Colonic mucosa (tissue), 4 donors: ENCODE results near the gene ANKRD31. TPM values are rescaled to one million over a fixed set of nuclear protein-coding genes. Genes with fewer than 3 reads are reported as not detected.

Source experiments
- DNase-seq: peaks from one replicate; pipeline ENCODE4 v3.0.0-alpha.2; 2020
- H3K27ac ChIP-seq: fragments of 200-600 bp; one replicate; pipeline ENCODE4 v1.8.0; 2021
- H3K27me3 ChIP-seq: fragments of 200-600 bp; one replicate; pipeline ENCODE4 v1.8.0; 2021
- H3K36me3 ChIP-seq: fragments of 200-600 bp; one replicate; pipeline ENCODE4 v1.8.0; 2021
- H3K4me1 ChIP-seq: fragments of 200-600 bp; one replicate; pipeline ENCODE4 v1.8.0; 2021; ENCODE audit warnings: mild to moderate bottlenecking
- H3K4me3 ChIP-seq: fragments of 200-600 bp; one replicate; pipeline ENCODE4 v1.8.0; 2021
- H3K9ac ChIP-seq, 2 donors: one replicate each; pipeline ENCODE4 v1.7.0; 2013; ENCODE audit warnings: control low read depth in 2 of 2, low read depth in 2 of 2, low read length in 2 of 2
- H3K9me3 ChIP-seq: fragments of 200-600 bp; one replicate; pipeline ENCODE4 v1.8.0; 2021
- intact Hi-C: fragments of 100-400 bp; cut with DNase I; formaldehyde crosslinking; loops from one replicate; pipeline ENCODE4 v1.14.1; 2022
- total RNA-seq, 2 donors: library from RNA; stranded (reverse); fragmentation: NEBNext Ultra II Directional in 1 of 2; extraction: Animal tissue kit (Norgen Biotek cat#: 25700) in 1 of 2; gene quantifications; one replicate each; pipeline ENCODE4 v1.2.1, GENCODE V29; 2021
- TF ChIP-seq, protein P1 (sequence below): fragments of 200-600 bp; IDR thresholded peaks from one replicate; pipeline ENCODE4 v1.8.0; 2022; ENCODE audit warnings: antibody characterized with exemption, mild to moderate bottlenecking
- donor health status: healthy.
- donor health status: DM: no; HTN: no; CAD: no.
- donor health status: DM: no; HTN: no; CAD: no.

ANKRD31 gene
- total RNA-seq, 2 donors from 2014 or later: 0.05 TPM

DNA sequence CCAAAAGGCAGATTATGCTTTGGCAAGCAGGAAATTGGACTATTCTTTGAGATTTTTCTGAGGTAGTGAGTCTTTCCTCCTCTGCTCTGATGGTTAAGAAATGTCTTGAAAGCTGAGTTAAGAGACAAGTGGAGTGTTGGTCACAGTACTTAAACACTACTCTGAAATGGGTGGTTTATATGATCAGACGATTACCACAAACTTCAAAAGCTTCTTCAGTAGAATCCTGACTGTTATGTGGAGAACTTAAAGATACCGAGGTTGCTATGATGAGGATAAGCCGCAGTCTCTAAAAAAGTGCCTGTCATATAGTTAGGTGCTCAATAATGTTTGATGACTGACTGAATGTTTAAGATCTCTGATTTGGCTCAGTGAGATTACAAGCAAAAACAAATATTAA lies 208.6 kb downstream of the ANKRD31 start:
- TF ChIP-seq, protein P1, sequence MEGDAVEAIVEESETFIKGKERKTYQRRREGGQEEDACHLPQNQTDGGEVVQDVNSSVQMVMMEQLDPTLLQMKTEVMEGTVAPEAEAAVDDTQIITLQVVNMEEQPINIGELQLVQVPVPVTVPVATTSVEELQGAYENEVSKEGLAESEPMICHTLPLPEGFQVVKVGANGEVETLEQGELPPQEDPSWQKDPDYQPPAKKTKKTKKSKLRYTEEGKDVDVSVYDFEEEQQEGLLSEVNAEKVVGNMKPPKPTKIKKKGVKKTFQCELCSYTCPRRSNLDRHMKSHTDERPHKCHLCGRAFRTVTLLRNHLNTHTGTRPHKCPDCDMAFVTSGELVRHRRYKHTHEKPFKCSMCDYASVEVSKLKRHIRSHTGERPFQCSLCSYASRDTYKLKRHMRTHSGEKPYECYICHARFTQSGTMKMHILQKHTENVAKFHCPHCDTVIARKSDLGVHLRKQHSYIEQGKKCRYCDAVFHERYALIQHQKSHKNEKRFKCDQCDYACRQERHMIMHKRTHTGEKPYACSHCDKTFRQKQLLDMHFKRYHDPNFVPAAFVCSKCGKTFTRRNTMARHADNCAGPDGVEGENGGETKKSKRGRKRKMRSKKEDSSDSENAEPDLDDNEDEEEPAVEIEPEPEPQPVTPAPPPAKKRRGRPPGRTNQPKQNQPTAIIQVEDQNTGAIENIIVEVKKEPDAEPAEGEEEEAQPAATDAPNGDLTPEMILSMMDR: no peak
- H3K36me3 ChIP-seq: no peaks in the 10 kb centered on the region
- H3K4me1 ChIP-seq: no peaks in the 10 kb centered on the region
- H3K9me3 ChIP-seq: no peaks in the 10 kb centered on the region
- no peak overlapping the region for H3K9ac ChIP-seq
- no peak overlapping the region for H3K4me3 ChIP-seq
- H3K27ac ChIP-seq: no peak overlapping the region
- H3K27me3 ChIP-seq: no peaks in the 10 kb centered on the region
- intact Hi-C loops: no loop called here
- no peak for DNase-seq

DNA sequence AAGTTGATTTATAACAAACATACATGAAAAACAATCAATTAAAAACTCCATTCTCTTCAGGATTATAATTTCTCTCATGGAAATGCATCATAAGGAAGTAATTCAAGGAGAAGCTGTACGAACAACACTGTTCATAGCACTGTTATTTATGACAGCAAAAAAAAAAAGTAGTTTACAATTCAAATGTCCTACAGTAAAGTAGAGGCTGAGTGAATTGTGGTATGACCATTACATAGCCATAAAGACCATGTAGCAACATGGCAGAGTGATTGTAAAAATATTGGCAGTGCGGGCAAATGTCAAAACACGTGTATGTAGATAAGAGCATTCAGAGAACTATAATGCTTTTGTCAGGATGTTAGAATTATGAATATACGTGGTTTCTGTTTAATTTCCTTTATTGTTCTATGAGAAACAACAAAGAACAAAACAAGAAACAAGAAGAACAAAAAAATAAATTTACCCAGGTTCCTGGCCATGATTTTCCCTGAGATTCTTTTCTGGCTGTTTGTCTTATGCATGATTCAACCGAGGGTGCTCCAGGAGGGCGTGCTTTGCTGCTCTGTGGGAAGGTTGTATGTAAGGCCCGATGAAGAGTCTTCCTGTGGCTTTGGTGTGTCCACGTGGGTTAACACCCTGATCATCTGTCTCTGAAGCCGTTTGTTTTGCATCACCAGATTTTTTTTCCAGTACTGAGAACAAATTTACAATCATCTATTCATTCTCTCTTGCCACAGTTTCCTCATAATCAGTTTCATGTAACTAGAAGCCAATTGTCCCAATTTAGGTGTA lies 213.1 kb downstream of the ANKRD31 start:
- H3K9me3 ChIP-seq: no peaks in the 10 kb centered on the region
- intact Hi-C loops: no loop called here
- H3K4me3 ChIP-seq: no peak overlapping the region
- TF ChIP-seq, protein P1: no peak
- DNase-seq: no peak
- no peak overlapping the region for H3K9ac ChIP-seq
- H3K4me1 ChIP-seq: no peaks in the 10 kb centered on the region
- H3K27ac ChIP-seq: peak overlapping the region; percentile 0
- H3K27me3 ChIP-seq: no peaks in the 10 kb centered on the region
- H3K36me3 ChIP-seq: no peaks in the 10 kb centered on the region

DNA sequence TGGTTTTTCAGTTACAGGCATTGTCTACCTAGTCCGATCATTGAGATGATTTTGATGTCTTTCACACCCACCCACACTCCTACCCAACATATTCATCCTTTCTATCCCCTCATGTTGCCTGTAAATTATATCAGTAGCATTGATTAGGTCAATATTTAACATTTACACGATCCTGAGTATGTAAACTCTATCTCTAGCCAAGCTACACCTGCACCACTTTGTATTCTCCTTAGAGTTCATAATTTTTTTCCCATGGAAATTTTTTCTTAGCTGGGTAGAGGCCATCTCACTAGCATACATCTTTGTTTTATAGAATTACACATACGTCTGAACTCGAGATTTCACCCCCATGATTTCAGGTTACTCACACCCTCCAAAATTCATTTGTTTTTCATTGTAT lies 214.9 kb downstream of the ANKRD31 start:
- H3K27me3 ChIP-seq: no peaks in the 10 kb centered on the region
- H3K36me3 ChIP-seq: no peaks in the 10 kb centered on the region
- H3K9ac ChIP-seq: no peak overlapping the region
- no peaks in the 10 kb centered on the region for H3K4me1 ChIP-seq
- intact Hi-C loops: no loop called here
- no peak for DNase-seq
- no peaks in the 10 kb centered on the region for H3K9me3 ChIP-seq
- no peak overlapping the region for H3K27ac ChIP-seq
- no peak overlapping the region for H3K4me3 ChIP-seq
- TF ChIP-seq, protein P1: no peak

DNA sequence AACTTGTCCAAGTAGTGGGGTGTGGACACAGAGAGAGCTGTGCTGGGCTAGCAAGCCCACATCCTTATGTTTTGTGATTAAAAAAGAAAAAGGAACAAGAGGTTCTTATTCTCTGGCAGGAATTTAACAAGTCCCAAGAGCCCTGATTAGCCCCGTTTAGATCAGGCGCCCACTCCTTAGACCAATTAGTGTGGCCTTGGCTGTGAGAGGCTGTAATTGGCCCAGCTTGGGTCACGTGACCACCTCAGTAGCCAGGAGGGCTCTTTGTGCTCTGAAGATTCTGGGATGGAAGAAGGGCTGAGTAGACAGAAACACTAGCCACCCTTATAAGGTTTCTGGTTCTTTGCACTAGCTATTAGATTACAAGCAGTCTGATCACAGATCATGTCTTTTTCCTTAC lies 215.5 kb downstream of the ANKRD31 start:
- Histone ChIP-seq H3K27ac (no peak overlapping the region), H3K4me1 (no peaks in the 10 kb centered on the region), H3K4me3 (no peak overlapping the region), H3K27me3 (no peaks in the 10 kb centered on the region), H3K9ac (no peak overlapping the region), H3K36me3 (no peaks in the 10 kb centered on the region), H3K9me3 (no peaks in the 10 kb centered on the region)
- intact Hi-C loops: no loop called here
- DNase-seq: no peak
- TF ChIP-seq, protein P1: no peak

DNA sequence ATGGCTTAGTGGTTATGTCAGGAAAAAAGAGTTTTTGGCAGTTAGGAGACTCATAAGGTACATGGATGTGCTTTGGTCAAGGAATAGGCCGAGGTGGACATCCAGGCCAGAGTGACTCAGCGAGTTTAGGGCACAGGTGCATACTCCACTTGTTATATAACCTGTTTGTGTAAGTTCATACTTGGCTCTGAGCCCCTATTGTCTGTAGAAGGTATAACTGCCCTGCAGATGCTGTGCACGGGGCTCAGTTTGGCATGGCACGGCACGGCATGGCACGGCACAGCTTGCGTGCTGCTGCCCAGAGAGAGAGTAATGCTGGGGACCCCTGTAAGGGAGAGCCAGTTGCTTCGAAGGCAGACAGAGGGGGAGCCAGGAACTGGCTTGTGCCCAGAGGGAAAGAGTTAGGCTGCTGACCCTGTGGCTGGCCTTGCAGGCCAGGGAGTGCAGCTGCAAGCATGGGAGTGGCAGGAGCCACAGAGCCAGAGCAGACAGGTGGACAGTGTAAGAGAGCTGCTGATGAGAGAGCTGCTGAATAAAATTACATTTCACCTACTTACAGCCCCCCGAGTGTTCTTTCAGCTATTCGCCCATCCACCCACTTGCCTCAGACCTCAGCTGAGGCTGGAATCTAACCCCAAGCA lies 216.5 kb downstream of the ANKRD31 start:
- TF ChIP-seq, protein P1: no peak
- no peak overlapping the region for H3K4me3 ChIP-seq
- H3K36me3 ChIP-seq: no peaks in the 10 kb centered on the region
- peak; percentile 20 for DNase-seq
- intact Hi-C loops: no loop called here
- H3K27me3 ChIP-seq: no peaks in the 10 kb centered on the region
- no peak overlapping the region for H3K9ac ChIP-seq
- H3K27ac ChIP-seq: no peak overlapping the region
- no peaks in the 10 kb centered on the region for H3K9me3 ChIP-seq
- H3K4me1 ChIP-seq: no peaks in the 10 kb centered on the region
